NCI-H526 (cell line): Measurements from ENCODE around the gene CPNE5.

Source experiments
- DNase-seq, 2 experiments: peaks; one replicate each; lab custom pipeline; 2025; lab: John Stamatoyannopoulos, UW

CPNE5 gene

DNA sequence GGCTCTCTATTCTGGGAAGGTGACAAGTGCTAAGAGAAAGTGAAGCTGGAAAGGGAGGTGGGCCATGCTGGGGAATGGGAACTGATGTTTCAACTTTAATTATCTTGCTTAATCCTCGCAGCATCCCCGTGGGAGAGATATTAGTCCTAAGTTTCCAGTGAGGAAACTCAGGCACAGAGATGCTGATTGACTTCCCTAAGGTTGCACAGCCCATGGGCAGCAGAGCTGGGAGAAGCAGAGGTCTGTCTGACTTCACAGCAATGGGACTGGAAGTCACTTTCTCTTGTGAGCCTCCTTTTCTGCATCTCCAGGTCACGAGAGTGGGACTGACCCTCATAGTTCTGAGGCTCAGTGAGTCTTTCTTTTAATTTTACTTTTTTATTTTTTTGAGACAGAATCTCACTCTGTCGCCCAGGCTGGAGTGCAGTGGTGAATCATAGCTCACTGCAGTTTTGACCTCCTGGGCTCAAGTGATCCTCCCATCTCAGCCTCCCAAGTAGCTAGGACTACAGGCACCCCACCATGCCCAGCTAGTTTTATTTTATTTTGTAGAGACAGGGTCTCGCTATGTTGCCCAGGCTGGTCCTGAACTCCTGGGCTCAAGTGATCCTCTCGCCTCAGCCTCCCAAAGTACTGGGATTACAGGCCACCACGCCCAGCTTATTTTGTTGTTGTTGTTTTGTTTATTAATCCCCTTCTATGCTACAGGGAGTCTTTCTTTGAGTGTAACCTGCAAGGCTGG, 139.0 kb downstream of the CPNE5 start:
- no peak for DNase-seq

DNA sequence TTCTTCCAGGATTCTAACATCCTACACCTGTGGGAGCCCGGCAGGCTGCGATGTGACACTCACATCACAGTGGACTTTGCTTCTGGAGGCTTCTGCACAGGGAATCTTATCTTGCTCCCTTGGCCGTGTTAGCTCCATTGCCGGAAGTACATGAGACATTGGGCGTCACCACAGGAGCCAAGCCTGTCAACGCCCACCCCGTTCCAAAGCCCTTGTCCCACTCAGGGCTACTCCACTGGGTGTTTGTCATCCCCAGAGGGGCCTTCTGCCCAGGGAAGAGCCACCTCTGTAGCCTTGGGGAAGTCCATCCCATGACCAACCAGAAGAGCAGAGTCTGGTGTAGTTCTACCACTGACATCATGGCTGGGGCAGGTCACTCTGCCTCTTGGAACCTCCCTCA, 139.9 kb downstream of the CPNE5 start:
- DNase-seq: no peak

DNA sequence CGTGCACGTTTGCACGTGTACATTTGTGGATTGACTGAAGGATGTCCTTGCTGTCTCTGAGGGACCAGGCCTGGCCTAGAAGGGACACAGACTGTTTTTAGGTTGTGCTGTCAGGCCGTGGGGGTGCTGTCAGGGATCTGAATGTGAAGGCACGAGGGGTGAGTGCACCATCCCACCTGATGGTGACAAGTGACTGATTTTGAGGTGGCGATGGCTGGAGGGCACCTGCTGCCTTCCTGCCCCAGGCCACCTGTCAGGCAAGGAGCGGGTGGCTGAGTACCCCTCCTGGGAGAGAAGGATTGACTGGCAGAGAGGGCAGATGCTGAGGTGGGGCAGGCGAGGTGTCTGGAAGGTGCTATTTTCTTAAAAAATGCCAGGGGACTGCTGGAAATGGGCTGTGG, 140.4 kb downstream of the CPNE5 start:
- DNase-seq: no peak

DNA sequence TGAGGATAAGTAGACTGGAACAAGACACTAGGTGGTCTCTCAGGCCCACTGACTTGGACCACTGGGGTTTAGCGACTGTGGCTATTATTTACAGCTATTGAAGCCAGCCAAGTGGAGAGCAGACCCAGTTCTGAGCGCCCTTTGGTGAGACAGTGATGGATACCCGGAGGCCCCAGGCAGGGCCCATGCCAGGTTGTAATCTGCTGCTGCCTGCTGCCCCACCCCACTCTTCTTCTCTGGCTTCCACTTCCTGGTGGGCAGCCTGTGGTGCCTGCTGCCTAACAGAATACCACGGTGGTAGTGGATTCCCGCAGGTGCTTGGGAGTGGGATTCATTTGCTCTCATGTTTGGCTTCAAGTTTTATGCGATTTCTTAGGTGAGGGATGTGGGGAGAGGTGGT, 141.0 kb downstream of the CPNE5 start:
- DNase-seq: no peak

DNA sequence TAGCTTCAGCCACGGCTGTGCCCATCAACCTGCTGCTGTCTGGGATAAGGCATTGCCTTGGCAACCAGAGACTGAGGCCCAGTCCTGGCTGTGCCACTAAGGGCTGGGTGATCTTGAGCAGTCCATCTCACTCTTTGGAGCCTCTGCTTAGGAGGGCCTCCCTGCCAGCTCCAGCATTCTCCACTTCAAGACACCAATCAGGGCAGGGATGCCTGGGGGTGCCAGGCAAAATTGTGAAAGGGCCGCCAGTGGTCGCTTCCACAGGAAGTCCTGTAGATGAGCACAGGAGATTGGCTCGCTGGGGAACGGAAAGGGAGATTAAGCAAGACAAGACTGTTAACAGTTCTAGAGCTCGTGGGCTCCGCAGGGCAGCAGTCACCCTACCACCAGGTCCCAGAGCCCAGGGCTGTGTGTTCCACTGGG, 141.8 kb downstream of the CPNE5 start, which contains the start of gene RAB44:
RAB44 (plus strand) TSS at position 346 of the 423 bp plus-strand sequence. CDS start 6,410 bp downstream, outside the sequence.
- no peak for DNase-seq

DNA sequence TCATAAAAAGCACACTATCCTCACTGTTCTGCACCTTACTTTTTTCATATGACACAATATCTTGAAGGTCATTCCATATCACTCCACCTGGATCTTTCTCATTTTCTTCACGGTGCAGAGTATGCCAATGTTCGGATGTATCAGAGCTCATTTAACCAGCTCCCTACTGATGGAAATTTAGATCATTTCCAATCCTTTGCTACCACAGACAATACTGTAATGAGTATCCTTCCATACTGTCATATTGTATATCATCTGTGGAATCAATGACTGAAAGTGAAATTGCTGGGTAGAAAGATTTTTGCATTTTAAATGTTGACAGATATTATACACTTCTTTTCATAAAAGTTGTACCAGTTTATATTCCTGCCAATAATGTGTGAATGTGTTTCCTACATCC, 143.8 kb downstream of the CPNE5 start:
- DNase-seq: no peak

DNA sequence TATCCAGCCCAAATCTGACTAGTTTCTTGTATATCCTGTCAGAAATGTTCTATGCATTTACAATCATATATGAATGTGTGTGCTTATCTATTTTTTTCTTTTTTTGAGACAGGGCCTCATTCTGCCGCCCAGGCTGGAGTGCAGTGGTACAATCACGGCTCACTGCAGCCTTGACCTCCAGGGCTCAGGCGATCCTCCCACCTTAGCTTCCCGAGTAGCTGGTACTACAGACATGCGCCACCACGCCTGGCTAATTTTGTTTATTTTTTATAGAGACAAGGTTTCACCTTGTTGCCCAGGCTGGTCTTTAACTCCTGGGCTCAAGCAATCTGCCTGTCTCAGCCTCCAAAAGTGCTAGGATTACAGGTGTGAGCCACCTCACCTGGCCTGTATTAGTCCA, 144.6 kb downstream of the CPNE5 start:
- no peak for DNase-seq

DNA sequence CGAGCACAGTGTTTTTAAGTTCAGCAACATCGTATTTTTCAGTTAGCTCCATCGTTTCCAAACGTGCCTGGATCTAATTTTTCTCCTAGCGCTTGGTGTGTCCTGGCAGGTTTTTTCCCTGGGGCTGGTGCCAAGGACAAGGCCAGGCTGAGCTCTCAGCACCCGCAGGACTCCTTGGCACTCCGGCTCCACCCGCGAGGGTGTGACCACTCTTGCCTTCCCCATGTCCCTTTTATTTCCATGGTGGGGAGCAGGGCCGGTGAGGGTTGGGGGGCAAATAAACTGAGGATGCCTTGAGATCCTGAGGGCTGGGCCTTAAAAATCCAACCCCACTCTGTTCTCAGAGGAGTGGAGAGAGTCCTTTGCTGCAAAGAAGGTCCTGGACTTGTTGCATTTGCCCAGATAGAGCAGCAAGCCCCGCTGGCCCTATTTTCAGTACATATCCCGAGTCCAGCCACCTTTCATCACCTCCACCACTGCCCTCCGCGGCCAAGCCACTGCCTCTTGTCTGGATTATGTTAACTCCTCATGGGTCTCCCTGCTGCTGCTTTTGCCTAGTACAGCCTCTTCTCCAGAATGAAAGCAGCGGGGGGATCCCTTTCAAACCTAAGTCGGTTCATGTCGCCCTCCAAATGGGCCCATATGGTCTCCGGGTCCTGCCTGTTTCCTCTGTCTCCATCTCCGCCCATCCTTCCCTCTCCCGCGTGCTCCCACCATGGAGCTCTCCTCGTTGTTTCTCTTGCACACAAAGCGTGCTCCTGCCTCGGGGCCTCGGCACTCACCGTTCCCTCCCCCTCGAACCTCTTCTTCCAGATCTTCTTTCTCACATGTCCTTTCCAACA, 146.2 kb downstream of the CPNE5 start:
- DNase-seq: no peak

DNA sequence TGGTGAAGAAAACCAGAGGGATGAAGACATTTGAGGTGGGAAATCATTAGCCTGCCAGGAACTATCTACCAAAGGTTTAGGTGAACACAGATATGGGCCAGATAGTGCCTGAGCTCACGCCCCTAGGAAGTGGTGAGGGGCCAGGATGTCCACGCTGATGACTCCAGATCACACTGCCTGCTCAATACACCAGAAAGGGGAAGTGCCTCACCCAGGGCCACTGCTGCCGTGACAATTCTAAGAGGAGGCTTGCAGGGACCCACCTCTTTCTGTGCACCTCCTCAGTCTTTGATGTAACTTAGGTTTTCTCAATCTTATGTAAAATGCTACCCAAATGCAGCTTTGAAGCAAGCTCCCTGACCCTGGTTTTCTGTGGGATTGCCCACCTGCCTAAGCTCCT, 147.0 kb downstream of the CPNE5 start:
- DNase-seq: no peak

DNA sequence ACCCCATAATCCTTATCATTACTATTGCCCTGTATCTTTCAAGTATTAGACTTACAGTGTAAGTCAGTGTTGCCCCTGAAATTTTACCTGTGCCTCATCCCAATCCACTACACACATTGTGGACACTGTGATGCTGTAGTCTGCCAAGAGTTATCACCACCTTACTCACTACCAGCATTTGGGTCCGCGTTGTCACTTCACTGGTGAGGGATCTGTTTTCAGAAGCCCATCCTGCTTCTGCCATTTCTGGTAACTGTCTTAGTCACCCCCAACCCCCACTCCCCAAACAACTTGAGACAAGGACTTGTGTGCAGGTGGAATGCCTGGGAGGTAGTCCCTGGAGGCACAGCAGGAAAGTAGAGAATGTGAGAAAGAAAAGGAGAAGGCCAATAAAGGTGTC, 147.6 kb downstream of the CPNE5 start:
- DNase-seq: no peak

DNA sequence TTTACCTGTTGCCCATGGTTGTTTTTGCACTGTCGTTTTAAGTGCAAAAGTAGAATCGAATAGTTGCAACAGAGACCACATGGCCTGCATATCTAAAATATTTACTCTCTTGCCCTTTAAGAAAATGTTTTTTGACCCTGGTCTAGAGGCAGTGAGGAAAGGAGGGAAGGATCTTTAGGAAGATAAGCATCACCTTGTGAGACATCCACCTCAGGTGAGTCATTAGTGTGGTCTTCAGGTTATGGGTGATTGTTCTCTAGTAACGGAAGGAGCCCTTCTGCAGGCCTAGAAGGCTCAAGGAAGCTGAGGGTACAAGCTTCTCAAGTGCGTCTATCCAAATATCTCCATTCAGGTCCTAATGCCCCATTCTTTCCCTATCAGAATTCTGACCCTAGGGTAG, 148.2 kb downstream of the CPNE5 start:
- DNase-seq: no peak
